Effector CD8-positive, alpha-beta T cell (primary cell): ENCODE results near the gene C1orf146.
"Not testable (repeated sequence)": the region's sequence is repeated elsewhere in the genome, so short reads cannot be mapped to it uniquely, and the experiment has no call there.

Source experiments
- DNase-seq: peaks from one replicate; lab custom pipeline; 2025; lab: John Stamatoyannopoulos, UW

Gene C1orf146

GRCh38 chr1:92274939-92275338 is 57.2 kb downstream of the C1orf146 start:
- DNase-seq, result no peak

GRCh38 chr1:92276082-92276481 is 58.4 kb downstream of the C1orf146 start:
- no peak for DNase-seq

GRCh38 chr1:92277105-92277723 is 59.5 kb downstream of the C1orf146 start:
- DNase-seq, result no peak

- not testable (repeated sequence) for DNase-seq
Observed at GRCh38 chr1:92279781-92280180, 62.1 kb downstream of the C1orf146 start.

- not testable (repeated sequence) for DNase-seq
Observed at GRCh38 chr1:92281411-92281810, 63.7 kb downstream of the C1orf146 start.

- no peak for DNase-seq
Observed at GRCh38 chr1:92291372-92291999, 73.8 kb downstream of the C1orf146 start.
